ENCODE results near the gene NFS1.

The NFS1 gene

GRCh38 chr20:35638751-35639150 lies 60.4 kb downstream of the NFS1 start:
- no peak for TF ChIP-seq CTCF (IDR thresholded peaks at IDR 0.05; ENCODE audit: extremely low read depth, insufficient read depth, missing control alignments)
- in situ Hi-C loops (cut with MboI; ENCODE audit: low pct_unique_long_range_greater_than_20kb, low sequenced_read_pairs, unreplicated experiment): no loop called here
- DNase-seq (ENCODE audit: low spot score): no peak

GRCh38 chr20:35637276-35637675 lies 61.9 kb downstream of the NFS1 start:
- in situ Hi-C loops (cut with MboI; ENCODE audit: low pct_unique_long_range_greater_than_20kb, low sequenced_read_pairs, unreplicated experiment): no loop called here
- no peak for DNase-seq (ENCODE audit: low spot score)
- TF ChIP-seq CTCF (IDR thresholded peaks at IDR 0.05; ENCODE audit: extremely low read depth, insufficient read depth, missing control alignments): no peak

GRCh38 chr20:35636095-35636494 lies 63.1 kb downstream of the NFS1 start:
- DNase-seq (ENCODE audit: low spot score): no peak
- TF ChIP-seq CTCF (IDR thresholded peaks at IDR 0.05; ENCODE audit: extremely low read depth, insufficient read depth, missing control alignments): no peak
- in situ Hi-C loops (cut with MboI; ENCODE audit: low pct_unique_long_range_greater_than_20kb, low sequenced_read_pairs, unreplicated experiment): no loop called here

DNA sequence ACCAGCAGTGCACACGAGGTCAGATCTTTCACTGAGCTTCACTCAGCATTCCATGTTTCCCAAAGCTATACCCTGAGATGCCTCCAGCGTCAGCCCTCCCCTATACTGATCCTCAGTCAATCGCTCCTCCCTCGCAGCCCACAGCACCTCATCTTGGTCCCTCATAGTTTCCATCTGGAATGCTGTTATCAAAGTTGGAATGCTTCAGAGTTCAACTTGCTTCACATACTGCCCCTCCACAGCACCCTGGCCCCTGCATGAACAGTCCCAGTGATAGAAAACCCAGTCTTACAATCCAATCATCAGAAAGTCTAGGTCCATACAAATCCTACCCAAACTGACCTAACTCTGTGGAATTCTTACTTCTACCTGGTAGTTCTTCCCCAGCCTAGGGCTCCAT lies 63.5 kb downstream of the NFS1 start:
- in situ Hi-C loops (cut with MboI; ENCODE audit: low pct_unique_long_range_greater_than_20kb, low sequenced_read_pairs, unreplicated experiment): no loop called here
- TF ChIP-seq CTCF (IDR thresholded peaks at IDR 0.05; ENCODE audit: extremely low read depth, insufficient read depth, missing control alignments): no peak
- no peak for DNase-seq (ENCODE audit: low spot score)

GRCh38 chr20:35632539-35633115 lies 66.5 kb downstream of the NFS1 start:
- TF ChIP-seq CTCF (IDR thresholded peaks at IDR 0.05; ENCODE audit: extremely low read depth, insufficient read depth, missing control alignments): no peak
- DNase-seq (ENCODE audit: low spot score): no peak
- in situ Hi-C loops (cut with MboI; ENCODE audit: low pct_unique_long_range_greater_than_20kb, low sequenced_read_pairs, unreplicated experiment): no loop called here

DNA sequence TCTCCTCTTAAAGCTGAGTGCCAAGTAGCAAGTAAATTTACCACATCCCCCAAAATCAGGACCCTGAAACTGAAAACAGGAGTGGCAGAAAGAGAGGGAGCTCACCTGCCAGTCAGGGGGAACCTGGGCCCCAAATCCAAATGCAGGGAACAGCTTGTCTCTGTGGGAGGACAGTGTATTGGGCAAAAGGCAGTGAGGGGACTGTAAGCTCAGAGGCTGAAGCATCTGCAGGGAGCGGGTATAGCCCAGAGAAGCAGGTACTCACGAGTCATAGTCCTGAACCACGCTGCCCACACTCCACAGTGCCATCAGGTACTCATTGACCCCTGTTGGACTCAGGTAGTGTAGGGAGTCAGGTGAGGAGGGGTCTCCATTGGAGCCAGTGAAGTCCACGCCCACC lies 68.5 kb downstream of the NFS1 start:
- in situ Hi-C loops (cut with MboI; ENCODE audit: low pct_unique_long_range_greater_than_20kb, low sequenced_read_pairs, unreplicated experiment): no loop called here
- TF ChIP-seq CTCF (IDR thresholded peaks at IDR 0.05; ENCODE audit: extremely low read depth, insufficient read depth, missing control alignments): no peak
- no peak for DNase-seq (ENCODE audit: low spot score)
